ENCODE results near the gene GFER.

GFER gene

GRCh38 chr16:2009791-2010510 is 26.0 kb downstream of the GFER start, which contains the start of gene ZNF598 (continued):
- TF ChIP-seq ZNF354C (tag by site-specific recombination; IDR thresholded peaks at IDR 0.05; ENCODE audit: borderline replicate concordance, low read depth) (no peak), YY1 (tag by site-specific recombination; IDR thresholded peaks at IDR 0.05) (no peak; the same call in 1 of the 2 replicates), ZBTB20 (tag by site-specific recombination; IDR thresholded peaks at IDR 0.05) (no peak), SP7 (tag by site-specific recombination; IDR thresholded peaks at IDR 0.05) (peak; percentile 76), KLF10 (tag by site-specific recombination; IDR thresholded peaks at IDR 0.05) (peak; percentile 57; the same call in 1 of the 2 replicates), ZFP69B (tag by site-specific recombination; IDR thresholded peaks at IDR 0.05) (peak; percentile 60; the same call in 1 of the 2 replicates), ZNF112 (tag by site-specific recombination; IDR thresholded peaks at IDR 0.05) (no peak), ZNF830 (tag by site-specific recombination; IDR thresholded peaks at IDR 0.05; ENCODE audit: low read depth) (no peak), ZNF449 (tag by site-specific recombination; IDR thresholded peaks at IDR 0.05) (peak; percentile 46; the same call in 1 of the 2 replicates), ZNF785 (tag by site-specific recombination; IDR thresholded peaks at IDR 0.05) (no peak; the same call in 1 of the 2 replicates), ZNF521 (tag by site-specific recombination; IDR thresholded peaks at IDR 0.05) (no peak), ZIC2 (tag by site-specific recombination; IDR thresholded peaks at IDR 0.05) (no peak), MEIS1 (CRISPR knock-in tag; IDR thresholded peaks at IDR 0.05; ENCODE audit: borderline replicate concordance) (no peak), PRDM2 (tag by site-specific recombination; IDR thresholded peaks at IDR 0.05; ENCODE audit: borderline replicate concordance) (no peak), ZNF280D (tag by site-specific recombination; IDR thresholded peaks at IDR 0.05) (no peak), ZNF571 (tag by site-specific recombination; IDR thresholded peaks at IDR 0.05) (no peak), ZNF776 (tag by site-specific recombination; IDR thresholded peaks at IDR 0.05; ENCODE audit: borderline replicate concordance) (no peak), ZNF416 (tag by site-specific recombination; IDR thresholded peaks at IDR 0.05) (no peak), ZNF791 (tag by site-specific recombination; IDR thresholded peaks at IDR 0.05) (no peak), HOXC10 (CRISPR knock-in tag; IDR thresholded peaks at IDR 0.05) (no peak), ZNF223 (tag by site-specific recombination; IDR thresholded peaks at IDR 0.05) (no peak), ZNF664 (tag by site-specific recombination; IDR thresholded peaks at IDR 0.05) (no peak), ZNF677 (tag by site-specific recombination; IDR thresholded peaks at IDR 0.05) (no peak), ZNF777 (tag by site-specific recombination; IDR thresholded peaks at IDR 0.05; ENCODE audit: borderline replicate concordance) (no peak), ZNF274 (IDR thresholded peaks at IDR 0.05; ENCODE audit: low read length) (no peak), ZNF274 (tag by site-specific recombination; IDR thresholded peaks at IDR 0.05; ENCODE audit: borderline replicate concordance) (no peak), ZBTB48 (tag by site-specific recombination; IDR thresholded peaks at IDR 0.05) (0 out of 2 replicates have a peak, but pooled peaks have one; percentile 27), ZNF239 (tag by site-specific recombination; IDR thresholded peaks at IDR 0.05) (no peak), AEBP2 (tag by site-specific recombination; IDR thresholded peaks at IDR 0.05; ENCODE audit: borderline replicate concordance) (no peak)
